ENCODE measurements around the gene ST6GALNAC3.

Gene ST6GALNAC3

GRCh38 chr1:76160225-76160624 lies 85.7 kb downstream of the ST6GALNAC3 start:
- in situ Hi-C loops (cut with HindIII; ENCODE audit: low pct_ligation_motif_present, low pct_unique_long_range_greater_than_20kb, low sequenced_read_pairs), result no loop called here
- DNase-seq, result no peak

GRCh38 chr1:76161451-76161850 lies 86.9 kb downstream of the ST6GALNAC3 start:
- DNase-seq, result no peak
- in situ Hi-C loops (cut with HindIII; ENCODE audit: low pct_ligation_motif_present, low pct_unique_long_range_greater_than_20kb, low sequenced_read_pairs), result no loop called here

GRCh38 chr1:76162254-76162653 lies 87.7 kb downstream of the ST6GALNAC3 start:
- no peak for DNase-seq
- in situ Hi-C loops (cut with HindIII; ENCODE audit: low pct_ligation_motif_present, low pct_unique_long_range_greater_than_20kb, low sequenced_read_pairs), result no loop called here

- in situ Hi-C loops (cut with HindIII; ENCODE audit: low pct_ligation_motif_present, low pct_unique_long_range_greater_than_20kb, low sequenced_read_pairs), result no loop called here
- no peak for DNase-seq
Observed at GRCh38 chr1:76164165-76164564, 89.6 kb downstream of the ST6GALNAC3 start.

- in situ Hi-C loops (cut with HindIII; ENCODE audit: low pct_ligation_motif_present, low pct_unique_long_range_greater_than_20kb, low sequenced_read_pairs), result no loop called here
- no peak for DNase-seq
Observed at GRCh38 chr1:76170084-76170483, 95.5 kb downstream of the ST6GALNAC3 start.

- no peak for DNase-seq
- in situ Hi-C loops (cut with HindIII; ENCODE audit: low pct_ligation_motif_present, low pct_unique_long_range_greater_than_20kb, low sequenced_read_pairs), result no loop called here
Observed at GRCh38 chr1:76170513-76170912, 96.0 kb downstream of the ST6GALNAC3 start.

- in situ Hi-C loops (cut with HindIII; ENCODE audit: low pct_ligation_motif_present, low pct_unique_long_range_greater_than_20kb, low sequenced_read_pairs), result no loop called here
- no peak for DNase-seq
Observed at GRCh38 chr1:76176000-76176399, 101.5 kb downstream of the ST6GALNAC3 start.

- DNase-seq, result peak; percentile 6
- in situ Hi-C loops (cut with HindIII; ENCODE audit: low pct_ligation_motif_present, low pct_unique_long_range_greater_than_20kb, low sequenced_read_pairs), result no loop called here
Observed at GRCh38 chr1:76177615-76178014, 103.1 kb downstream of the ST6GALNAC3 start.

GRCh38 chr1:76179219-76179698 lies 104.7 kb downstream of the ST6GALNAC3 start:
- DNase-seq, result no peak
- in situ Hi-C loops (cut with HindIII; ENCODE audit: low pct_ligation_motif_present, low pct_unique_long_range_greater_than_20kb, low sequenced_read_pairs), result no loop called here

- DNase-seq, result no peak
- in situ Hi-C loops (cut with HindIII; ENCODE audit: low pct_ligation_motif_present, low pct_unique_long_range_greater_than_20kb, low sequenced_read_pairs), result no loop called here
Observed at GRCh38 chr1:76185207-76185606, 110.7 kb downstream of the ST6GALNAC3 start.

- in situ Hi-C loops (cut with HindIII; ENCODE audit: low pct_ligation_motif_present, low pct_unique_long_range_greater_than_20kb, low sequenced_read_pairs), result no loop called here
- no peak for DNase-seq
Observed at GRCh38 chr1:76186554-76187170, 112.1 kb downstream of the ST6GALNAC3 start.

- DNase-seq, result no peak
- in situ Hi-C loops (cut with HindIII; ENCODE audit: low pct_ligation_motif_present, low pct_unique_long_range_greater_than_20kb, low sequenced_read_pairs), result no loop called here
Observed at GRCh38 chr1:76187436-76187835, 112.9 kb downstream of the ST6GALNAC3 start.

GRCh38 chr1:76189310-76189709 lies 114.8 kb downstream of the ST6GALNAC3 start:
- in situ Hi-C loops (cut with HindIII; ENCODE audit: low pct_ligation_motif_present, low pct_unique_long_range_greater_than_20kb, low sequenced_read_pairs), result no loop called here
- no peak for DNase-seq

GRCh38 chr1:76190749-76191424 lies 116.3 kb downstream of the ST6GALNAC3 start:
- in situ Hi-C loops (cut with HindIII; ENCODE audit: low pct_ligation_motif_present, low pct_unique_long_range_greater_than_20kb, low sequenced_read_pairs), result no loop called here
- no peak for DNase-seq

GRCh38 chr1:76191561-76191960 lies 117.0 kb downstream of the ST6GALNAC3 start:
- in situ Hi-C loops (cut with HindIII; ENCODE audit: low pct_ligation_motif_present, low pct_unique_long_range_greater_than_20kb, low sequenced_read_pairs), result no loop called here
- no peak for DNase-seq

- in situ Hi-C loops (cut with HindIII; ENCODE audit: low pct_ligation_motif_present, low pct_unique_long_range_greater_than_20kb, low sequenced_read_pairs), result no loop called here
- no peak for DNase-seq
Observed at GRCh38 chr1:76198452-76198851, 123.9 kb downstream of the ST6GALNAC3 start.

GRCh38 chr1:76202670-76203069 lies 128.1 kb downstream of the ST6GALNAC3 start:
- in situ Hi-C loops (cut with HindIII; ENCODE audit: low pct_ligation_motif_present, low pct_unique_long_range_greater_than_20kb, low sequenced_read_pairs), result no loop called here
- no peak for DNase-seq

GRCh38 chr1:76203127-76203526 lies 128.6 kb downstream of the ST6GALNAC3 start:
- in situ Hi-C loops (cut with HindIII; ENCODE audit: low pct_ligation_motif_present, low pct_unique_long_range_greater_than_20kb, low sequenced_read_pairs), result no loop called here
- DNase-seq, result no peak

- in situ Hi-C loops (cut with HindIII; ENCODE audit: low pct_ligation_motif_present, low pct_unique_long_range_greater_than_20kb, low sequenced_read_pairs), result no loop called here
- DNase-seq, result no peak
Observed at GRCh38 chr1:76209238-76209637, 134.7 kb downstream of the ST6GALNAC3 start.

GRCh38 chr1:76209648-76210047 lies 135.1 kb downstream of the ST6GALNAC3 start:
- no peak for DNase-seq
- in situ Hi-C loops (cut with HindIII; ENCODE audit: low pct_ligation_motif_present, low pct_unique_long_range_greater_than_20kb, low sequenced_read_pairs), result no loop called here

Measured in ACHN (cell line).